Activated CD4-positive, CD25-positive, alpha-beta regulatory T cell treated with anti-CD3 and anti-CD28 coated beads, Interleukin-2, amount 50 U/mL, for 72 hours (primary cell): ENCODE results near the gene ITGA8.

Experiments
- DNase-seq: peaks from one replicate; pipeline ENCODE4 v3.0.0; 2021

Gene ITGA8

DNA sequence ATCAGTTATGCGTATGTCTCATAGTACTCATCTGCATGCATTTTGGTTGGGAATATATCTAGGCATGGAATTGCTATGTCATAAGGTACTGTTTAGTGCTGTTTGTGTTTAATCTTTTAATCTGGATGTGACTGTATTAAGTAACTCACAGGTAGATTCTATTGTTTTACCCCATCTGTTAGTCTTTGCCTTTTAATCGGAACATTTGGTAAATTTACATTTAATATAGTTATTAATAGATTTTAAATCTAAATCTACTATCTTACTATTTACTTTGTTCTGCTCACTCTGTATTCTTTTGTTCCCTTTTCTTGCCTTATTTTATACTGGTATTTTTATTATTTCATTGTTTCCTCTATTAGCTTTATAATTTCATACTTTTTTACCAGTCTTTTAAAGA is 10.6 kb upstream of the ITGA8 start:
- DNase-seq = no peak

DNA sequence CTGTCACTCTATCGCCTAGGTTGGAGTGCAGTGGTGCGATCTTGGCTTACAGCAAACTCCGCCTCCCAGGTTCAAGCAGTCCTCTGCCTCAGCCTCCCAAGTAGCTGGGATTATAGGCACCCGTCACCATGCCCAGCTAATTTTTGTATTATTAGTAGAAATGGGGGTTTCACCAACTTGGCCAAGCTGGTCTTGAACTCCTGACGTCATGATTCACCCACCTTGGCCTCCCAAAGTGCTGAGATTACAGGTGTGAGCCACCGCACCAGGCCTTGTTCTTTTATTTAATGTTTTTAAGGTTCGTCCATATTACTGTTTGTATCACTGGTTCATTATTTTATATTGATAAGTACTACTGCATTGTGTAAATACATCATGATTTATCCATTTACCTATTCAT is 10.2 kb upstream of the ITGA8 start:
- no peak for DNase-seq

DNA sequence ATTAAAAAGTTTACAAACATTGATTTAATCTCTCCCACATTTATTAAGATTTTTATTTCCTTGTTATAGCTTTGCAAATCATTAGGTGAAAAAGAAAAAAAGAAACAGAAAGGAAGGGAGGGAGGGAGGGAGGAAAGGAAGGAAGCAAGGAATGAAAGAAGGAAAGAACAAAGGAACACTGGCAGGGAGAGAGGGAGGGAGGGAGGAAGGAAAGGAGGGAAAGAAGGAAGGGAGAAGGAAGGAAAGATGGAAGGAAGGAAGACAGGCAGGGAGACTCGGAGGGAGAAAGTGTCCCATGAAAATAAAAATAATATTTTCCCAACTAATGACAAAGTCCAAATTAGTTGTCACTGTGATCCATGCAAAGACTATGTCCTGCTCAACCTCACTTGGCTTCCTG is 6.3 kb upstream of the ITGA8 start:
- no peak for DNase-seq

DNA sequence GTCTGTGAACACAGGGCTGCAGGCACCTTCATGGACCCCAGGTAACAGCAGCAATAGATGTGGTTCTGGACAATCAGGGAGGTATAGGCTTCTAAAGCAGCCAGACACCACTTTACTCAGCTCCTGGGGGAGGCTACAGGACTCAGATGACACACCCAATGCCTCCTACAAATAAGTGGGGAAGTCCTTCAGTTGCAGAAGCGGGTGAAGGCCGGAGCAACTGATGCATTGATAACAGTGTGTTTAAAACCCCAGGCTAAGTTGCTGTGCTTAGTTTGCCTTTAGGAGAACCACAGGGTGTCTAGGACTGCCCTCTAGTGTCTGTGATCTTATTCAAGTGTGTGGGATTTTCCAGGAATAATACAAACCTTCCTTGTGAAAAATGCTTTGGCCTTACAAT is 5.9 kb upstream of the ITGA8 start:
- no peak for DNase-seq

DNA sequence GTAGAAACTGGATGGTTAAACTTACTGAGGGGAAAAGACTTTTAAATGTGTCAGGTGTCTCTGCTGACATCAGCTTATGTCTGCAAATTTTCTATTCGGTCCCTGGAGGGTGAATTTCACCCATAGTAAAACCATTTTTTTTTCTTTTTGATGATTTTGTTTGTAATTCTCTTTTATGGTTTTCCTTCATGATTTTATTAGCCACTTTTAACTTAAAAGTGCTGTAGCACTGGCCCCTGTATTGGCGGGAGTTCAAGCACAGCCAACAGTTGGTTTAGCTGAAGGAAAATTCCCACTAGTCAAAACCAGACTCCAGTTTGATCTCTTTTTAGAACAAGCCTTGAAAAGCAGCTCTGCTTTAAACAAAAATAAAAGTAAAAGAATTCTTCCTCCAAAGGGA is 5.0 kb upstream of the ITGA8 start:
- no peak for DNase-seq

DNA sequence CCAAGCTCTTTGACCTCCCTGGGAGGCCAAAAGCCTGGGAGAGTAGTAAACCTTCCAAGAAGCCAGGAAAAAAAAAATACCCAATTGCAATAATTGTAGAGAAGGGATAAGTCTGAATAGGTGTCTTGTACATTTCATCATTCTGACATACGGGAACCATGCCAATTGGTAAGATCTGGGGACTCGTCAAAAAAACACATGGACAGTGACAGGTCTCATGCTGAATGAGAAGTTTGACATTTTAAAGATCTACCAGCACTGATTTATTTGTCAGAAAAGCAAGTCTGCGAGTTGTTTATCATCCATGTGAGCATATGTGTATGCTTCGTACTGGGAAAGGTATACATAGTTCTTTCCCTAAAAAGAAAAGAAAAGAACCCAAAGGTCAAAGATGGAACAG is 4.1 kb upstream of the ITGA8 start:
- DNase-seq = no peak

DNA sequence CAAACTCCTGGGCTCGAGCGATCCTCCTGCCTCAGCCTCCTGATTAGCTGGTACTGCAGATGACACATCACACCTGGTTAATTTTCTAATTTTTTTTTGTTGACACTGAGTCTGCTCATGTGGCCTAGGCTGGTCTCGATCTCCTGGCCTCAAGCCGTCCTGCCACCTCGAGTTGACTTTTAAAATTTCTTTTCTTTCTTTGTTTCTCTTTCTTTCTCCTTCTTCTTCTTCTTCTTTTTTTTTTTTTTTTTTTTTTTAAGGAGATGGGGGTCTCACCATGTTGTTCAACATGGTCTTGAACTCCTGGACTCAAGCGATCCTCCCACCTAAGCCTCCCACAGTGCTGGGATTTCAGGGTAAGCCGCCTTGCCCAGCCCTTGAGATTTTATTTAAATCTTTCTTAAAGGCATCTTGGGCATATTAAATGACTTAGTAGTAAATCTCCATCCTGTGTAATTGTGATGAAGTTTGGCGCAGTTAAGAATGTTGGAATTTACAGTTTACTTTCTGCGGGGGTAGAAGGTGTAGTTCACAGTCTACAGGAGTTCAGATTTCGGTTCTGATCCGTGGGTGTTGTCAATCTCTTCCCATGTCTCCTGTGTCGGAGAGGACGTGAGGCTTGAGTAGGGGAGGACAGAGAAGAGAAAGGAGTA is 1.0 kb upstream of the ITGA8 start:
- DNase-seq = no peak

DNA sequence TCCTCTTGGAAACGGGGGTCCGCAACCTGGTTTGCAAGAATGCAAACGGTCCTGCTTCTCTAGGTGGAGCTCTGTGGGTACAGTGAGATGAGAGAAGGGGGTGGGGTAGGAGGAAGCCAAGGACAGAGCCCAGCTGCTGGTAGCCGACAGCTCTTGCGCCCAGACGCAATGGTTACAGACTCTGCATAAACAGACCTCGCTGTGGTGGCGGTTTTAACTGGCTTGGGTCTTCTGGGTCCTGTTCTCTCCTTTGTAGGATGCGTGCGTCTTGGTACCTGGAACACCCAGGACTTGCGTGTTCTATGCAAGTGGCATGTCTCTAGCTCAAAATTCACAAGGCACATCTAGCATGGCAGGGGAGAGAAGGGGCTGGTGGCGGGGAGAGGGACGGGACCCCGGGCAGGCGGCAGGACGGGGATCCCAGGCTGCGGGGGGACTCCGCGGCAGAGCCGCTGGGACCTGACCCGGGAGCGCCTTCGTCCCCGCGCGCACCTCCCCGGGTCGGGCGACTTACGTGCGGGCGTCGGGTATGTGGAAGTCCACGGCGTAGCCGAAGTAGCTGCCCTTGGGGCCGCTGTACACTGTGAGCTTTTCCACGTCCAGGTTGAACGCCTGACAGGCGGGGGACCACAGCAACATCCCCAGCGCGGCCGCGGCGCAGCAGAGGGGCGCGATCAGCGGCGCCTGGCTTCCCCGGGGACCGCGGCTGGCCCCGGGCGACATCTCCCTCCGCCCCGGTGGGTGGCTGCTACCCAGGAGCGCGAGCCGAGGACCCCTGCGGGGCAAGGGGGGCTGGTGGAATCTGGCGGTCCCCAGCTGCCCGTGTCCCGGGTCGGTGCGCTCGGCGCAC is 448 bp downstream of the ITGA8 start:
- no peak for DNase-seq

DNA sequence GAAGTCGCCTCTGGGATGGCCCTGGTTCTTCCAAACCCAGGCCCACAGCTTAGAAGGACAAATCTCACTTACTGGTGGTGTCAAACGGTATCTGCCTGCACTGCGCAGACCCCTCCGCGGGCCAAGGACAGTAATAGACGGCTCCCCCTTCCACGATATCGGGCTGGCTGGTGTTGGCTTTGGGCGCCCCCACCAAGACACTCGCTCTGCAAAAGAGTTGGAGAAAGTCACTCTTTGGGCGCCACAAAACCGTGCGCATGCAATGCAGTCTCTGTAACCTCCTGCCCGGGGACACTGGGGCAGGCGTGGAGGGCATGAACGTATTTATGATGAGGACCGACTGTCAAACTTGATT is 1.1 kb downstream of the ITGA8 start:
- no peak for DNase-seq

DNA sequence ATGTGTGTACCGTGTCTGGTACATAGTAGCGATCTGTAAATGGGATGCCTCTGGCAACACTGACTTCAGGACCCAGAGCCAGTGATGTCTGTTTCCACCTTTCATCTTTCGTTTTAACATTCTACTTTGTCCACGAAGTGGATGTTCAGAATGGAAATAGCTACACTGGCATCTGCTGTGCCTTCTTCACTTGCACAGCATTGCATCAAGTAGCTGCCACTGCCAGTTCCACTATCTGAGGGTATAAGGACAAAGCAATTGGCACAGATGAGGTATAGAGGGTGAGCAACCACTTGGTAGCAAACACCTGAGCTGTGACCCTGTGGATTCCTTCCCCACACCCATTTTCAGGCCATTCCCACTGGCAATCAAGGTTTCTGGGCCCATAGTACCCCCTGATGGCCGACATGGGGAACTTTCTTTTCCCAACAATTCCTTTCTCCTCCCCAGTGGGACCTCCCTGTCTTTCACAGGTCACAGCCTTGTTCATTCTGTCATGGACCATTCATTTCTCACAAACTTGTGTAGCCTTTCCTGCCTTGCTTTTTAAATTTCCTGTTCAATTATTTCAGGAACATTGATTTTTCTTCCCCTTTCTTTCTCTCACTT is 4.0 kb downstream of the ITGA8 start:
- DNase-seq = no peak

DNA sequence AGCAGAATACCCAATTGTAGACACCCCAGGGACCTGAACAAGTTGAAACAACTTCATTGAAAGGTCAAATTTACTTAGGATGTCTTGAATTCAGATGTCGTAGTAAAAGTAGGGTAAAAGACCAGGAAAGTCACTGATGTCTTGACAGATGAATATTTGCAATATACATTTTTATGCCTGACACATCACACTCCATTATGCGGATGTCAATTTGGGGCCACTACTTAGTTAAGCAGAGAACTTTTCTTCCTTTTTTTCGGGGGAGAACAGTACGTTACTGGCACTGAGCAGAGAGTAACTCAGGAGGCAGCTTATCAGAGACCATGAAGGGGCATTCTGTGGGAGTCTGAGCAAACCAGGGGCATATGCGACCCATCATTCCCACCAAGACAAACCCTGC is 4.9 kb downstream of the ITGA8 start:
- no peak for DNase-seq

DNA sequence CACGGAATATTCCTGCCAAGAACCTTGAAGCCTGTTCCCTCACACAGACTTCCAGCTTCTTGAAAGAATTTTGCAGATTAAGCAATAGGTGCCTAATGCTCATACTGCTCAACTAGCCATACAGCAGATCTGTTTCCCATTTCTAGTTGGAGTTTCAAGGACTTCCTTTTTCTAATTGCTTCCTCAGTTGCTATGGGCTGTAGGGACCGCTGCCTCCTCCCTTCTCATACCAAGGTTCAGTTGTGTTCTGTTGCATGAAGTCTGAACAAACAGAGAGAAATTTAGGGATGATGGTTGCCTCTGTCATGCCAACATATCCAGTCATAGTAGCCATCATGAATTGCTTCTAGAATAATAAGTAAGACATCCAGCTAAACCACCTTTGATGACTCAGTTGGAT is 6.8 kb downstream of the ITGA8 start:
- DNase-seq = no peak

DNA sequence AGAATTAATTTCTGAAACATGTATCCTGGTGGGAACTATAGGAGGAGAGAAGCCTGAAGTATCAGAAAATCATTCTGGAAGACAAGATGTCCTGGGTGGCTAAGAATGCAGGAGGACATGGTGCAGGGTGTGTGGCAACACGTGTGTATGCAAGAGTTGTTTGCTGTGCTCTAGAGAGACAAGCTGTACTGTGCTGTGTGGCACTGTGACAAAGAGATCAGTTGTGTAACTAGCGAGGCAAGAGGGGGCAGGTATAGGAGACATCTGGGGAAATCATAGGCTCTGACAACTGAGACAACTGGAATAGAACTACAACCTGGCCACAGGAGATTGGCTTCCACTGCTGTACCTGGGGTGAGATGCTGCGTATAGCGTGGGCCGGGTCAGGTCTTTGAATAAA is 9.3 kb downstream of the ITGA8 start:
- DNase-seq = no peak

DNA sequence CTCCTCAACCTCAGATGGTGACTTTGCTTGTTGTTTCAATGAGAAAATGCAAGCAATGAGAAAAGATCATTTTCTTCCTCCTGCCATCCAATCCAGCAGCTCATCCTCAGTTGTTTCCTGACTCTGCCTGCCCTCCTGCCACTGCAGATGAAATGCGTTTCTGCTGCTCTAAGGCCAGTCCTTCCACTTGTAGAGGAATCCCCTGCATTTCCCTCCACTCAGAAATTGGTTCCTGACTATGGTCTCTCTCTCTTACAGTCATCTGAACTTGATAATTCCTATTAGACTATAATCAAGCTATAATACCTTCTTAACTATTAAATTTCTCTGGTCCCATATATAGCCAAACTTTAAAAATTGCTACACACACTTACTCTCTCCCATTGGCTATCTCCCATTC is 14.4 kb downstream of the ITGA8 start:
- no peak for DNase-seq

DNA sequence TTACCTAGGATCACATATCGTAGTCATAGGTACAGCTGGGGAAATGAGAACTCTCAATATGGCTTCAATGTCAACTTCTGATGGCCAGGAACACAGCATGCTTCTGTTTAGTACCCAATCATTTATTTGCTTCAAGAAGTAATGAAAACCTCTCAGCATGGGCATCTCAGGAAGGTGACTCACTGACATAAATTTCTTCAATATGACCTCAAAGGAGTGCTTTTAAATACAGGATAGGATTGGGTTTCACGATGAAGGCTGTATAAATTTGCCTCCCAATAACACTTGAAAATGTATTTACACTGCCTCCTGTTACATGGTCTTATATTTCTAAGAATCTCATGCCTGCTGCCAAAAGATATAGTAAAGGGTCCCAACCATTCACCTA is 15.1 kb downstream of the ITGA8 start:
- DNase-seq = no peak

DNA sequence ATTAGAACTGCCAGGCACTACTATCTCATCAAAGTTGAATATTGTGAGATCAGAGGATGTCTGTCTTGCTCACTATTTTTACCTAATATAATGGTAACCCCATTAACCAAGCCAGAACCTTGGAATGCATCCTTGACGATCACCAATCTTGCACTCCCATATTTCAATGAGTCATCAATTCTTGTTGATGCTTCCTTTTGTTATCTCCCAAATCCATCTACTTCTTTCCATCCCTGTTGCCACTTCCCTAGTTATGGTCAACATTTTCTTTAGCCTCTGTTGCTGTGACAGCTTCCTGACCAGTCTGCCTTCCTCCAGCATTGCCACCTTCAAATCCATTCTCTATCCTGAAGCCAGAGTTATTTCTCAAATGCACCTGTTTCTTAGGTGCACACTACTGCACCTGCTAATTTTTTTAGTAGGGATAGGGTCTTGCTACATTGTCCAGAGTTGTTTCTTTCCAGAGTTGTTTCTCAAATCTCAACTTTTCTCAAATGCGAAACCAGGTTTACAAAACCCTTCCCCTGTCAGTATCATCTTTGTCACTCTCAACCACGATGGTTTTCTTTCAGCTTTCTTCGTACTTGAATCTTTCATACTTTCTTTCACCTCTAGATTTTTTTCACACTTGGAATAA is 15.7 kb downstream of the ITGA8 start:
- DNase-seq = no peak

DNA sequence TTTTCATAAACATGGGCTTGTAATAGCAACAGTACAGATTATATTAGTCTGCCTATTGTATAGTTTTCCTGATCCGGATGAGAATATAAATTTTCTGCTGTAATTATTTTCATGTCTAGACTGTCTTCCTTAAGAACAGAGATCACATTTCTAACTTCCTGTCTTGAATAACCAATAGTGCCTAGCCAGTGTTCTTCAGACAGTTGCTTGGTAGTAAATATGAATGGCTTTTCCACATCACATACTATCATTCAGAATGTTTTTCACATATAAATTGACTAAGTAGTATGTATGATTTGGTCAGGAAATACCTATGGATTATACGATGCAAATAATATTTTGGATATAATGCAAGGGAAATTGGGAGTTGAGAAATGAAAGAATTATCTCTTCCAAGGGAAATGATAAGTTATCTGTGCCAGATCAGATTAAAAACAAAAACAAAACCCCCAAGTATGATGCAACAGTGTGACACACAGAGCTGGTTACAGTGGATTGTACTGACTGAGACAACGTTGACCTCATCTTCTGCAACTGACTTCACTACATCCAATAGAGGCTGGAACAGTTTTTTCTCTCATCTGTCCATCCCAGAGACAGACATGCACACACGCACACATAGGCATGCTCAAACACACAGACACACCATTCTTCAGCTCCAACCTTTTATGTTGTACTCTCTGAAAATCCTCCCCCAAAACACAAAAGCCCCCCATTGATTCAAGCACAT is 16.4 kb downstream of the ITGA8 start:
- no peak for DNase-seq

DNA sequence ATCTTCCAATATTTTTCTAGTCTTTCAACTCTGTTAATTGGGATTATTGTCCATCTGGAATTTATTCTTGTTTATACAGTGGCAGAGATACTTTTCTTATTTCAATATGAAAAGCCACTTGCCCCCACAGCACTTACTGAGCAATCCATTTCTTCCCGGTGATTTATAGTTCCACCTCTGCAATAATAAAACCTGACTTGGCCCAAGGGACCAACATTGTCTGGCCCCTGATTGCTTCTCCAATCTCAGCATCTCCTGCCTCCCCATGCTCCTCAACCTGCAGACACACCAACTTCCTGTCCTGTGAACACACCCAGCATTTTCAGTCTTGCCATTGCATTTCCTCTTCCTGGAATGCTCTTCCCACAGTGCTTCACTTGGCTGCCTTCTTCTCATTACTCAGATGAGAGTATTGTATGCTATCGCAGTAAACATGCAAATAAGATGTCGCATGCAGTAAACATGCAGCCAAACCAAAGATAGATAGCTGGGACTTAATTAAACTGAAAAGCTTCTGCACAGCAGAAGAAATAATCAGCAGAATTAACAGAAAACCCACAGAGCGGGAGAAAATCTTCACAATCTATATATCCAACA is 19.5 kb downstream of the ITGA8 start:
- DNase-seq = no peak

DNA sequence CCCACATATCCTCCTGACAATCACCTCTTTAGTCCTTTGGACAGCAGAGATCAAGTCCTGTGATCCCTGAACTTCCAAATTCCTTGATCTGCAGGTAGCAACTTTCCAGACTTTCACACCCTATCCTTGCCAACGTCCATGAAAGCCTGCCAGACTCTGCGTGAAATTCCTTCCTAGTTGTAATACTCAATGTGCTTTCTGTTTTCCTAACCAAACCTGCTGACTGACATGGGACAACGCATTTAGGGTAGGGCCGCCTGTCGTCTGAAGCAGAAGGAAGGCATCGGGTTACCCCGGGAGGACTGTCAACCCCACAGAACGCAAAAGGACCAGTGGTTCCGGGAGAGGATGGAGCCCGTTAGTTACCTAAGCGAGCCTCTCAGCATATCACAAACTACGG is 23.9 kb downstream of the ITGA8 start:
- no peak for DNase-seq

DNA sequence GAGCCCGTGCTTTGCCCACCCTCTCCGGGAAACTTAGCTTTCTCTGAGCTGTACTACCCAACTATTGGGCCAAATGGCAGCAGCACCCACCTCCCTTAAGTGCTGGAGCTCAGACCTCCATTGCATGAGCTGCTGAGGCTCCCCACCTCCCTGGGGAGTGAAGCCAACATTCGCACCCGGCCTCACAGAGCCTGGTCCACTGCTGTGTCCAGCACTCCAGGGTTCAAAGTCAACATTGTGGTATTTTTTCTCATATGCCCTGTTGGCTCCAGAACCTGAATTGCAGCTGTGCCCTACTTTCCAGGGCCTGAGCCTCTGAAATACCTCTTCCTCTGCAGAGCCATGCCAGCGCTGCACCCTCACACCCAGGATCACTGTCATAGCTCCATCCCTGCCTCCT is 29.7 kb downstream of the ITGA8 start:
- DNase-seq = no peak

DNA sequence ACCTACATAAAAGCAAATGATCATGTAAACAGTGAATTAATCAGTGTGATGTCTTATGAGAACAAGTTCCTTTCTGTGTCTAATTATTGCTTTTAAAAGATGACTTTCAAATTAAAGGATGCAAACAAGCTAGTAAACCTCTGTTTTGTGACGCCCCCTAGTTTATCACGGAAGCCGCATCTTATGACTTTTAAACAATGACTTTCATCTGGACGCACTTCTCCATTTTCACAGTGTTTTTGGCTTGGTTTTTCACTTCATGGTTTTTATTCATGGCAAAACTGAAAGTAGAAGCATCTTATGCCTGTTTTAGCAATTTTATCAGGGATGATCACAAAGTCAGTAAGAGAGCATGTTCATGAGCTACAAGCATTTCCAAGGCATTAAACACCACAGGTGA is 35.0 kb downstream of the ITGA8 start:
- DNase-seq = no peak

DNA sequence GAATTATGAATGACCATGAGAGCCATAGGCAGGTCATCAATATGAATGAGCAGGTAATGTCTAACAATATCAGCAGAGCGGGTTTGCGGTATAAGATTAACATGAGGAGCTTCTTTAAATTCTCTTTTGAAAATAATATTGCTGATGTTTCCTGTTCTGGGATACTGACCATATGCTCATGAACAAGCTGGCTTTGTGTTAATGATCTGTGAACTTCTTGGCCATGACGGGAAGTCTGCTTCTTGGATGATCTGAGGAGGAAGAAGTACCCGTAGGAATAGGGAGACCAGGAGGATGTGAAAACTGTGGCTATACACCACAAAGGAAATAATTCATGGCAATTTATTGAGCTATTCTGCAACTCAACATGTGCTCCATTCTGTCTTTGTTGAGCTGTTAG is 38.6 kb downstream of the ITGA8 start:
- no peak for DNase-seq

DNA sequence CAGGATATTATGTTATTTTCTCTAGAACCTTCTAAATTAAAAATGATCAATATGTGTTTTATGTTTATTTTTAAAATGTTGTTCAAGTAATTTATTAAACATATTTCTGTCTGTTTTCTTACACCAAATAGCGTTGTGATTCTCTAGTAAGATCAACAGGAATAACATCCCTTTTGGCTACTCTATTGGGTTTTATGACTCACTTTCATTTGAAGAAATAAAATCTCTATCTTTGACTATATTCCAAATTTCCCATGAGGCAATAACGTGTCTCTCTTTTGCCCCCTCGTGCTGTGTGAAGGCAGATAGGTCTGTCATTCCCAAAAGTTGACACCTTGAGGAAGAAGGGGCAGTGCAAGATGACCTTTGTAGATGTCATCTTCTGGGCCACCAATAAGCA is 40.9 kb downstream of the ITGA8 start:
- no peak for DNase-seq
